ENCODE data around the gene SECTM1.

SECTM1 gene

DNA sequence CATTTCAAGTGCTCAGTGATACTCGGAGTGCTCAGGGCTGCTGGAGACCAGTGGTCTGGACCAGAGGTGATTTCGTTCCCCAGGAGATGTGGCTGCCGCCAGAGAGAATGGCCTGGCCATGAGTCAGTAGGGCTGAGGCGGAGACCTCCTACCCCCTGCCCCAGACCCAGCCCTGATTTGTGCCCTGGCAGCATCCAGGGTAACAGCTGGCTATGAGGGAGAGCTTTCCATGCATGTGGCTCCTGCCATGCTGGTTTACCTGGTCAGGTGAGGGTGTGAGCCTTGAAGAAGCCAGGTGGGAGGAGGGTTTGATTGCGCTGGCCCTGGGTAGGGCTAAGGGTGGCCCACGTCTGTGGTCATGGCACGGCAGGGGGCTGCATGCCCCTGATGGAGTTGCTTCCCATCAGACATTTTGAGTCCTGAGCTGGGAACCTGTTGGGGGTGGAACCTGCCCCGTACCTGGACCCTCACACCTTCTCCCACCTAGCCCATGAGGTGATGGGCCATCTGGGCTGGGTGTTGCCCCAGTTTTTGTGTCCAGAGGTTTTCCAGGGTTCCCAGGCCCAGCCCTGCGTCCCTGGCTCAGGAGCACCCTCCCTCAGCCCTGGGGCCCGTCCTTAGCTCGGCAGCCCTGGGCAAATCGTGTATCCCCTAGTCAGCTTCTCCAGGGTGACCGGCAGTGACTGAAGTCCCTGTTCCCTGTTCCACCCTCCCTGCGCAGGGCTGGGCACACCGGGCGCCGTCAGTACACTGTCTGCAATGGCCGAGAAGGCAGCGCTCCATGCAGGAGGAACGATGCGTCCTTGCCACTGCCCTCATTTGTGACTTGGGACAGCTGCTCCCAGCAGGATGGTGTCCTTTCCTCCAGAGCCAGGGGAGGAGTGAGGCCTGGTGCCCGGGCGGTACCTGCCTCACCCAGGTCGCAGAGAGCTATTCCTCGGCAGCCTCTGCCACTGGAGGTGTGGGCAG lies 51.0 kb downstream of the SECTM1 start:
- DNase-seq (ENCODE audit: low read depth in 1 of 2, low spot score in 1 of 2): no peak

DNA sequence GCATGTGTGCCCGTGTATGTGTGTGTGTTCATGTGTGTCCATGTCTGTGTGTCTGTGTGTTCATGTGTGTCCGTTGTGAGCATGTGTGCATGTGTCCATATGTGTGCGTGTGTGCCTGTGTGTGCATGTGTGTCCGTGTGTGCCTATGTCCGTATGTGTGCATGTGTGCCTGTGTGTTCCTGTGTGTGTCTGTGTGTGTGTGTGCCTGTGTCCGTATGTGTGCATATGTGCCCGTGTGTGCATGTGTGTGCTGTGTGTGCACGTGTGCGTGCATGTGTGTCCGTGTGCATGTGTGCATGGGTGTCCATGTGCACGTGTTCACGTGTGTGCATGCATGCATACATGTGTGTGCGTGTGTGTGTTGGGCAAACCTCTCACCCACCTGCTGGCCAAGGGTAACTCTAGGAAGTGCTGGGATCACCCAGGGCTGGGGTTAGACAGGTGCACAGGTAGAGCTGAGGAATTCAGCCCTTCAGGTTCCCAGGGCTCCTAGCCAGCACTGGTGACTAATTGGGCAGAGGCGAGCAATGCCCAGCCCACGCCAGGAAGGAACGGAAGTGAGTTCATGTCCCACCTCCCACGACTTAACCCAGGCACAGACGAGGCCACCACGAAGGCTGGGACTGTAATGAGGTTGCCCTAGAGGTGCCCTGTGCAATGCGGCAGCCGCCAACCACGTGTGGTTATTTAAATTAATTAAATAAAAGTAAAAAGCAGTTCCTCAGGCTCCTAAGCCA lies 51.9 kb downstream of the SECTM1 start:
- peak in 1 of 2 donors; percentile 42 for DNase-seq (ENCODE audit: low read depth in 1 of 2, low spot score in 1 of 2)

DNA sequence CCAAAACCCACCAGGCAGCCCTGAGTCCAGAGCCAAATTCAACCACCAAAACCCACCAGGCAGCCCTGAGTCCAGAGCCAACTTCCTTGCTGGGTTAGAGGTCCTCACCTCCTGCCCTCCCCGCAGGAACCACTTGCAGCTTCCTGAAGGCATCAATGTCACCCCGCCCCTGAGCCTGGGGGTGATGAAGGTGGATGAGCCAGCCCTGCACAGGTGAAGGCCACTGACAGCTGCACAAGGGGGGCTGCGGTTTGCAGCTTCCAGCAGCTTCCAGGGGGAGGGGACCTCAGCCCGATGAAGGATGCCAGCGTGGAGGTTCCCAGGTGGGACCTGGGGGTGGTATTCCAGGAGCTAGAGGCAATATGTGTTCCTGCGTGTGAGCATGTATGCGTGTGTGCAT lies 52.5 kb downstream of the SECTM1 start:
- DNase-seq (ENCODE audit: low read depth in 1 of 2, low spot score in 1 of 2): no peak

DNA sequence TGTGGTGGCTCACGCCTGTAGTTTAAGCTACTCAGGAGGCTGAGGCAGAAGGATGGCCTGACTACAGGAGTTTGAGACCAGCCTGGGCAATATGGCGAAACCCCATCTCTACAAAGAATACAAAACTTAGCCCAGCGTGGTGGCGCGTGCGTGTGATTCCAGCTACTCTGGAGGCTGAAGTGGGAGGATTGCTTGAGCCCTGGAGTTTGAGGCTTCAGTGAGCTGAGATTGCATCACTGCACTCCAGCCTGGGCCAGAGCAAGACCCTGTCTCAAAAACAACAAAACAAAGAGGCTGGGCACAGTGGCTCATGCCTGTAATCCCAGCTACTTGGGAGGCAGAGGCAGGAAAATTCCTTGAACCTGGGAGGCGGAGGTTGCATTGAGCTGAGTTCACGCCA lies 53.0 kb downstream of the SECTM1 start:
- DNase-seq (ENCODE audit: low read depth in 1 of 2, low spot score in 1 of 2): no peak

DNA sequence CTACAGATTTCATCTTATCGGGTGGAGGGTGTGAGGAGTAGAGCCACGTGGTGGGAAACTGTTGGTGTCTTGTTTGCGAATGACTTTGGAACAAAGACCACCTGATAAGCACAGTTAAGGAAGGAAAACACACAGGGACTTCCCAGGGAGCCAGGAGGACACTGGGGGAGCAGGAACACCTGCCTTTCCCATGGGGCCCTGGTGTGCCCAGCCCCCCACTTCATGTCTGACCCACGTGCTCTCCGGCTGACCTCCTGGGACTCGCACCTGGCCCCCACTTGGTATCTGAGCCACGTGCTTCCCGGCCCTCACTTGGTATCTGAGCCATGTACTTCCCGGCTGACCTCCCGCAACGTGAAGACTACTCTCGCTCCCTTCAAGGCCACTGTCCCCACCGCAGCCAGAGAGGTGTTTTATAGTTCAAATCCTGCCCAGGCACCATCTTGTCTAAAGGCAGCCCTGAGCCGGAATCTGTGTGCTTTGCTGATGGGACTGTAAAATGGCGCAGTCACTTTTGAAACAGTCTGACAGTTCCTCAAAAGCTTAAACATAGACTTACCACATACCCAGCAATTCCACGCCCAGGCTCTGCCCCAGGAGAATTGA lies 54.7 kb downstream of the SECTM1 start:
- no peak for DNase-seq (ENCODE audit: low read depth in 1 of 2, low spot score in 1 of 2)

DNA sequence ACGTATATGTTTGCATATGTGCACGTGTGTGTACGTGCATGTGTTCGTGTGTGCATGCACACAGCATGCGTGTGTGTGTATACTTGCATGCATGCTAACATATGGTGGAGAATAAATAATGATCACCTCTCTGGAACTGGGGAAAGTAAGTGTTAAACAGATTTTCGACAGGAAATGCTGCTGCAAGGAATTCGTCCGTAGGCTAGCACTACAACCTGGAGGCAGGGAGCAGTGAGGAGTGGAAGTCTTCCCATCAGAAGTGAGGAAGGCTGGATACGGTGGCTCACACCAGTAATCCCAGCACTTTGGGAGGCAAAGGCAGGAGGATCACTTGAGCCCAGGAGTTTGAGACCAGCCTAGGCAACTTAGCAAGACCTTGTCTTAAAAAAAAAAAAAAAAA lies 55.3 kb downstream of the SECTM1 start:
- DNase-seq (ENCODE audit: low read depth in 1 of 2, low spot score in 1 of 2): no peak

DNA sequence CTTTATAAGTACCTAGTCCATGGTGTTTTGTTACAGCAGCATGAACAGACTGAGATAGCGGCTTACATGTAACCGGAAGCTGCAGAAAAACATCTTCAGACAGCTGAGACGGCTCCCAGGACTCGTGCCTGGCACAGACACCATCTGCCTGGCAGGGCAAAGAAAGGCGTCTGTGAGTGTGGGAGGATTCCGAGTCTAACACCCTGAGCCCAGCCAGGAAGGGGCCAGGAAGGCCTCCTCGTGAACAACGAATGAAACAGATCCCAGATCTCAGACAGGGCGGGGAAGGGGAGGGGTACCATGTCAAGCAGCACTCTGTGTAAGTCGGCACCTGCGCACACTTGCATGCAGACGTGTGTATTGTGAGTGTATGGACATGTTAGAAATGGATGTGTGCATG lies 55.7 kb downstream of the SECTM1 start:
- no peak for DNase-seq (ENCODE audit: low read depth in 1 of 2, low spot score in 1 of 2)

DNA sequence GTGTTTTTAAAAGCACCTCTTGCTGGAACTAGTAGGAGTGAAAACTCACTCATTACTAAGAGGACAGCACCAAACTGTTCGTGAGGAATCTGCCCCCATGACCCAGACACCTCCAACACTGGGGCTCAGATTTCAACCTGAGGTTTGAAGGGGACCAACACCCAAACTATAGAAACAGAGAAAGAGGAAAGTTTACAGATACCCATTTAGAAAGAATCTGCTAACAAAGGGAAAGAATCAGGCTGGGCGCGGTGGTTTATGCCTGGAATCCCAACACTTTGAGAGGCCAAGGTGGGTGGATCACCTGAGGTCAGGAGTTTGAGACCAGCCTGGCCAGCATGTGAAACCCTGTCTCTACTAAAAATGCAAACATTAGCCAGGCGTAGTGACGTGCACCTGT lies 56.6 kb downstream of the SECTM1 start:
- no peak for DNase-seq (ENCODE audit: low read depth in 1 of 2, low spot score in 1 of 2)

DNA sequence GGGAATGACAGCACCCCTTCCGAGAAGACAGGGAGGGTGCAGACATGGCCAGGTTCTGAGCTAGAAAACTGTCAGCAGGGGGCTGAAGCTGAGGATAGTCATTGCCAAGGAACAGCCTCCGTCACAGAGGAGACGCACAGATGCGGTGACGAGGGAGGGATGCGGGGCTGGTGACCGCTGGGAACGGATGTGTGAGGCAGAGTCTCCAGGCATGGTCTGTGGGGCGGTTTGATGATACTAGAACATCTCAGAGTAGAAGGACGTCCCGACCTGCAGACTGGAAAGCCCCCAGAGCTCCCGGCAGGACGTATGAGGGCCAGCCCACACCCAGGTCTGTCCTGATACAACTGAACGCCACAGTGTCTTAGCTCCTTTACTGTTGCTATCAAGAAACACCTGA lies 58.2 kb downstream of the SECTM1 start:
- no peak for DNase-seq (ENCODE audit: low read depth in 1 of 2, low spot score in 1 of 2)

DNA sequence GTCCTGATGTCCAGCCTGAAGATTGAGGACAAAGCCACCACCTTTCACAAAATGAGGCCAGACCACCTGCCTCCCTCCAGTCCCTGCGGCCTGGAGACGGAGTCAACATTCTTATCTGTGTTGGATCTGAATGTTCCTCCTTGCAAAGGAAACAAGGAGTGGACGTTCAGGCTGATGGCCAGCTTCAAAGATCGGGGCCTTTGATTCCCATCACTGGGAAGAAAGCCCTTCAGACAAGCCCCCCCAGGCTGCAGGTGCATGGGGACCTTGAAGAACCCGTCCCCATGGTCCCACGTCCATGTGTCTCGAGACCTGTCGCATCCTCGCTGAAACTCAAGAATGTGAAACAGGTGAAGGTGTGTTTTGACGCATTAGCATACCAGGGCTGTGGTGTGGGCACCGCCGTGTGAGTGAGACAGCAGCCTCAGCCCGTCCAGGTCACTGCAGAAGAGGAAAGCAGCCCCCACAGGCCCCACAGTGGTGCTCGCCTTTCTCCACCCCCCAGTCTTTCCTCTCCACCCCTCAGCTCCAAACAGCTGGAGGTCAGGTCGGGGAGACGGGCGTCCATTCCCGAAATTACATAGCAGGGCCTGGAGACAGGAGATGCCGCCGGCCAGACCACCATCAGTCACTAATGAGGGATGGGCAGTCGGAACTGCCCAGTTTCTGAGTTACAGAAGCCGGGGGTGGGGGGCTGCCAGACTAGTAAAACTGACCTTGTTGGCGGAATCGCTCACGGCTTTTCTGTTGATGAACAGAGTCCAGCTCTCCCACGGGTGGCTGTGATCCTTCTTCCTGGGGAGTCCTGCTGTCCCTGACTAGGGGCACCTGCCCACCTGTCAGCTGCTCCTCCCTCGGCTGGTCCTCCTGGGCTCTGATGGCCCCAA lies 59.2 kb downstream of the SECTM1 start:
- no peak for DNase-seq (ENCODE audit: low read depth in 1 of 2, low spot score in 1 of 2)

DNA sequence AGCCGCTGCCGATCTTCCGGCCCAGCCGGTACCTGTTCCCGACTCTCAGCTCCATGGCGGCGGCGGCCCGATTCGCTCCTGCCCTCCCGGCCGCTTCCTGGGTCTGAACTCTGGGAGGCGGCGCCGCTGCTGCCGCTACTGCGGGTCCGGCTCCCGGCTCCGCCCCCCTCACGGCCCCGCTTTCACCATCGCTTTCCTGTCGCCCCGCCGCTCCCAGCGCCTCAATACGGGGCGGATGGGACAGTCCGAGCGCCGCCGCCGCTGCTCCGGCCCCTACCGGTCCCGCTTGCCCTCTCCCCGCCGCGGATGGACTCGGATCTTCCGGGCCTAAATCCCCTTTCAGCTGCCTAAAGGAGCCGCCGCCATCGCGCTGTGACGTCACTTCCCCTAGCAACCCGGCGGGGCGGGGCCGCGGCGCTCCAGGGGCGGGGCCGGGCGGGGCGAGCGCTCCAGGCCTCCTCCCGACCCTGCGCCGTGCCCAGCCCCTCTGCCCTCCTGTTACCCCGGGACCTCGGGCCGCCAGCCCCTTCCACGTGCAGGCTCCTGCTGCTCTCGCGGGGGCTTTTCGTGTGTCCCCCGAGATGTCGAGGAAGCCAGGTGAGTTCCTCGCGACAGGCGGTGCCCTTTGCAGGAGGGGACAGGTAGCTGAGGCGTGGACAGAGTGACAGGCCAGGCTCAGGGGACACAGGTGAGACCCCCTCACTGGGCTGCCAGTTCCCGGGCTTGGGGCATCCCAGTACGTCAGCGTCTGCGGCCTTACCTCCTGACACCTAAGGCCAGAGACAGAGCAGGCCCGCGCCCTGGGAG lies 60.0 kb downstream of the SECTM1 start, which contains the start of gene CSNK1D:
Gene CSNK1D (minus strand): TSS at position 374 of the 807 bp plus-strand sequence. CDS start 319 bp downstream, at position 55.
- DNase-seq (ENCODE audit: low read depth in 1 of 2, low spot score in 1 of 2): peak; percentile 86 to 87

DNA sequence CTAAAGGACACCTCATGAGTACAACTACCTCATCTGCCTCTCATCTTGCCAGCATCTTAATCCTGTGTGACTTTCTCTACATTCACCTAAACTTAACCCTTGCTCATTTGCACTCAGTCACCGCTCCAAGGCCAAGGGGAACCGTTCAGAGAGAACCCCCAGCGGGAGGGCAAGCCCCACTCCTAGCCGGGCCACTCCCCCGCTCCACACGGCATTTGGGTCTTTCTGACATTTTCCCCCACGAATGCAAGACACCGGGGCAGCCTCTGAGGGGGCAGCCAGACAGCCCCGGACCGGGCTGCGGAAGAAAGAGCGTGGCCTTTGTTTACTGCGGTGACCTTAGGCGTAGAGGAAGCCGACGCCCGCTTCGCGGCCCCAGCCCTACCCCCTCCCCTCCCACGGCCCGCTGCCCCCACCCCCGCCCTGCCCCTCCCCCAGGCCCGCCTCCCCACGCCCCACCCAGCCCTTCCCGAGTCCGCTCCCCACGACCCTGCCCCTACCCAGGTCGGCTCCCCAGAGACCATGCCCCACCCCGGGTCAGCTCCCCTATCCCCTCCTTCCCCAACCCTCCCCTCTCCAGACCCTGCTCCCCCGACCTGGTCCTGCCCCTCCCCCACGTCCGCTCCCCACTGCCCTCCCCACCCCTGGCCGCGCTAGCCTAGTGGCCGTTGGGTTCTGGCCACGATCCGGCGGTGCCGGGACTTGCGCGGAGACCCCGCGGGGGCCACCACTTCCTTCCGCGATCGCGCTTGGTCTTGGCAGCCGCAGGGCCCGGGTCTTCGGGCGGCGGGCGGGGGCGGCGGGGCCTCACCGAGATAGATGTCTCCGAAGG lies 60.9 kb downstream of the SECTM1 start:
- peak in 1 of 2 donors; percentile 14 for DNase-seq (ENCODE audit: low read depth in 1 of 2, low spot score in 1 of 2)

DNA sequence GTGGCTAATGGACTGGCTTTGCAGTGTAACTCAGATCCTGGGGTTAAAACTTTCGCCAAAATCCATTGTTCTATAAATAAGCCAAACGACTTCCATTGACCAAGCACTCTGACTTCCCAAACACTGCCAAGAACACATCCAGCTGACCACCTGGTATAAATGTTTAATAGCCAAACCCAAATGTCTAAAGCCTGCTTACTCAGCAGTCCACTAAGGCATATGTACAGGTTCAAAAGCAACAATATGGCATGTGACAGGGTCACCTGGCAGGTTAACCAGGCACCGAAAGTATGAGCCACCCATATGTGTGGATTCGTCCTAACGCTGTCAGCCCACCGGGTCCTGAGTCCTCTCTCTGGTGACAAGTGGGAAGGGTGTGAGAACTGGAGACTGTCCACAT lies 62.2 kb downstream of the SECTM1 start:
- DNase-seq (ENCODE audit: low read depth in 1 of 2, low spot score in 1 of 2): no peak

Data from activated T-helper 1 cell treated with anti-CD3 and anti-CD28 coated beads, Interleukin-2, amount 50 U/mL, for 16 hours (primary cell).